Skeletal muscle satellite cell (primary cell): Measurements from ENCODE around the gene ZNF532.

Experiments used
- H3K27me3 ChIP-seq: 2 replicates; pipeline ENCODE4 v1.7.0; 2013; ENCODE audit warnings: low read length; ENCODE audit not compliant: control insufficient read depth, insufficient read depth
- H3K36me3 ChIP-seq: 2 replicates; pipeline ENCODE4 v1.7.0; 2013; ENCODE audit warnings: mild to moderate bottlenecking, control low read depth, low read length; ENCODE audit not compliant: insufficient read depth
- H3K4me1 ChIP-seq: 2 replicates; pipeline ENCODE4 v1.7.0; 2013; ENCODE audit warnings: low read length; ENCODE audit not compliant: control insufficient read depth, insufficient read depth
- H3K4me2 ChIP-seq: 2 replicates; pipeline ENCODE4 v1.7.0; 2013; ENCODE audit warnings: mild to moderate bottlenecking, low read length
- H3K4me3 ChIP-seq: 2 replicates; pipeline ENCODE4 v1.7.0; 2013; ENCODE audit warnings: low read length
- H3K9ac ChIP-seq: 2 replicates; pipeline ENCODE4 v1.7.0; 2013; ENCODE audit warnings: mild to moderate bottlenecking, low read depth, low read length, moderate library complexity
- H3K9me3 ChIP-seq: replicated peaks from 2 replicates; pipeline ENCODE4 v1.7.0; 2013; ENCODE audit warnings: mild to moderate bottlenecking, control low read depth, low read length

The ZNF532 gene

GRCh38 chr18:58896268-58896667, 31.6 kb downstream of the ZNF532 start:
- Histone ChIP-seq H3K27me3 (no peaks in the 10 kb centered on the region), H3K9ac (no peak overlapping the region), H3K9me3 (no peaks in the 10 kb centered on the region), H3K4me3 (no peak overlapping the region), H3K4me1 (peaks cover 5% of the 10 kb centered on the region), H3K4me2 (no peak overlapping the region), H3K36me3 (peaks cover 6% of the 10 kb centered on the region)

GRCh38 chr18:58896734-58897508, 32.2 kb downstream of the ZNF532 start:
- Histone ChIP-seq H3K4me1 (peaks cover 5% of the 10 kb centered on the region), H3K9me3 (no peaks in the 10 kb centered on the region), H3K4me2 (no peak overlapping the region), H3K36me3 (peaks cover 6% of the 10 kb centered on the region), H3K4me3 (no peak overlapping the region), H3K27me3 (no peaks in the 10 kb centered on the region), H3K9ac (no peak overlapping the region)

- H3K36me3 ChIP-seq, result peaks cover 6% of the 10 kb centered on the region
Measured at GRCh38 chr18:58898010-58898799, 33.5 kb downstream of the ZNF532 start.

GRCh38 chr18:58900015-58900649, 35.5 kb downstream of the ZNF532 start:
- H3K9me3 ChIP-seq, result no peaks in the 10 kb centered on the region
- H3K9ac ChIP-seq, result no peak overlapping the region
- H3K4me2 ChIP-seq, result no peak overlapping the region
- H3K36me3 ChIP-seq, result peaks cover 6% of the 10 kb centered on the region
- H3K27me3 ChIP-seq, result no peaks in the 10 kb centered on the region
- no peaks in the 10 kb centered on the region for H3K4me1 ChIP-seq
- H3K4me3 ChIP-seq, result no peak overlapping the region

More at GRCh38 chr18:58898010-58898799, 33.5 kb downstream of the ZNF532 start:
- Histone ChIP-seq H3K4me3 (no peak overlapping the region), H3K9ac (no peak overlapping the region), H3K27me3 (no peaks in the 10 kb centered on the region), H3K4me1 (peaks cover 5% of the 10 kb centered on the region), H3K9me3 (no peaks in the 10 kb centered on the region), H3K4me2 (no peak overlapping the region)

GRCh38 chr18:58901143-58901542, 36.5 kb downstream of the ZNF532 start:
- no peak overlapping the region for H3K4me3 ChIP-seq
- no peaks in the 10 kb centered on the region for H3K4me1 ChIP-seq
- H3K27me3 ChIP-seq, result no peaks in the 10 kb centered on the region
- H3K4me2 ChIP-seq, result no peak overlapping the region
- peaks cover 10% of the 10 kb centered on the region for H3K36me3 ChIP-seq
- no peak overlapping the region for H3K9ac ChIP-seq
- no peaks in the 10 kb centered on the region for H3K9me3 ChIP-seq

GRCh38 chr18:58901783-58902182, 37.1 kb downstream of the ZNF532 start:
- H3K9ac ChIP-seq, result no peak overlapping the region
- H3K27me3 ChIP-seq, result no peaks in the 10 kb centered on the region
- H3K9me3 ChIP-seq, result no peaks in the 10 kb centered on the region
- no peak overlapping the region for H3K4me3 ChIP-seq
- no peaks in the 10 kb centered on the region for H3K4me1 ChIP-seq
- peaks cover 10% of the 10 kb centered on the region for H3K36me3 ChIP-seq
- H3K4me2 ChIP-seq, result no peak overlapping the region

GRCh38 chr18:58902961-58903360, 38.3 kb downstream of the ZNF532 start:
- Histone ChIP-seq H3K9ac (no peak overlapping the region), H3K27me3 (no peaks in the 10 kb centered on the region), H3K4me2 (no peak overlapping the region), H3K4me3 (no peak overlapping the region), H3K36me3 (peaks cover 10% of the 10 kb centered on the region), H3K4me1 (no peaks in the 10 kb centered on the region), H3K9me3 (no peaks in the 10 kb centered on the region)

GRCh38 chr18:58903533-58903932, 38.9 kb downstream of the ZNF532 start:
- no peak overlapping the region for H3K4me3 ChIP-seq
- H3K4me2 ChIP-seq, result no peak overlapping the region
- H3K9ac ChIP-seq, result no peak overlapping the region
- H3K27me3 ChIP-seq, result no peaks in the 10 kb centered on the region
- no peaks in the 10 kb centered on the region for H3K4me1 ChIP-seq
- peaks cover 10% of the 10 kb centered on the region for H3K36me3 ChIP-seq
- no peaks in the 10 kb centered on the region for H3K9me3 ChIP-seq

- H3K4me1 ChIP-seq, result no peaks in the 10 kb centered on the region
- H3K36me3 ChIP-seq, result peaks cover 4% of the 10 kb centered on the region
- H3K9me3 ChIP-seq, result no peaks in the 10 kb centered on the region
- H3K4me2 ChIP-seq, result no peak overlapping the region
- H3K27me3 ChIP-seq, result no peaks in the 10 kb centered on the region
- no peak overlapping the region for H3K9ac ChIP-seq
- no peak overlapping the region for H3K4me3 ChIP-seq
Measured at GRCh38 chr18:58905777-58906428, 41.2 kb downstream of the ZNF532 start.

GRCh38 chr18:58908006-58908405, 43.3 kb downstream of the ZNF532 start:
- no peak overlapping the region for H3K4me3 ChIP-seq
- no peak overlapping the region for H3K4me2 ChIP-seq
- no peaks in the 10 kb centered on the region for H3K27me3 ChIP-seq
- no peaks in the 10 kb centered on the region for H3K9me3 ChIP-seq
- peaks cover 14% of the 10 kb centered on the region for H3K4me1 ChIP-seq
- H3K36me3 ChIP-seq, result peaks cover 4% of the 10 kb centered on the region
- no peak overlapping the region for H3K9ac ChIP-seq

- Histone ChIP-seq H3K9me3 (no peaks in the 10 kb centered on the region), H3K27me3 (no peaks in the 10 kb centered on the region), H3K9ac (no peak overlapping the region), H3K4me2 (no peak overlapping the region), H3K4me3 (no peak overlapping the region), H3K4me1 (peaks cover 23% of the 10 kb centered on the region), H3K36me3 (peaks cover 4% of the 10 kb centered on the region)
Measured at GRCh38 chr18:58909521-58909920, 44.8 kb downstream of the ZNF532 start.
